Measurements from ENCODE around the gene NCOR1.
A peak's percentile ranks its signal among the peaks of the same experiment; 100 is the strongest.

GRCh38 chr17:16026895-16027294, 188.4 kb downstream of the NCOR1 start:
- TF ChIP-seq KLF13 (tag; IDR thresholded peaks at IDR 0.05; ENCODE audit: borderline replicate concordance, low read depth) (no peak), SIN3A (IDR thresholded peaks at IDR 0.05; ENCODE audit: borderline replicate concordance in 2 of 2, control insufficient read depth in 1 of 2, low read depth in 2 of 2, low read length in 2 of 2) (no peak), ZNF263 (CRISPR knock-in tag; IDR thresholded peaks at IDR 0.05; ENCODE audit: borderline replicate concordance) (no peak), BDP1 (IDR thresholded peaks at IDR 0.05; ENCODE audit: insufficient read depth, insufficient read length) (no peak), POLR2G (IDR thresholded peaks at IDR 0.05; ENCODE audit: low read depth, low read length) (0 out of 2 replicates have a peak, but pooled peaks have one; percentile 15), RB1 (IDR thresholded peaks at IDR 0.05; ENCODE audit: low read depth) (no peak)
